OCI-LY1 (cell line): Measurements from ENCODE around the gene BAIAP2.

Experiments used
- EZH2 ChIP-seq: fragments of 200-600 bp; sonication (generic), shearing (Covaris generic); IDR thresholded peaks from 2 replicates; pipeline ENCODE4 v1.8.0; 2017; ENCODE audit warnings: borderline replicate concordance, mixed run types, mild to moderate bottlenecking, antibody characterized with exemption, low read length, moderate library complexity, mixed read lengths
- TF ChIP-seq, protein P1 (sequence below): fragments of 200-600 bp; sonication (generic), shearing (Covaris generic); IDR thresholded peaks from 2 replicates; pipeline ENCODE4 v1.5.1; 2017; ENCODE audit warnings: mild to moderate bottlenecking, antibody characterized with exemption, low read length, moderate library complexity, mixed read lengths

GRCh38 chr17:81114351-81115093 lies 79.6 kb downstream of the BAIAP2 start:
- TF ChIP-seq, protein P1, sequence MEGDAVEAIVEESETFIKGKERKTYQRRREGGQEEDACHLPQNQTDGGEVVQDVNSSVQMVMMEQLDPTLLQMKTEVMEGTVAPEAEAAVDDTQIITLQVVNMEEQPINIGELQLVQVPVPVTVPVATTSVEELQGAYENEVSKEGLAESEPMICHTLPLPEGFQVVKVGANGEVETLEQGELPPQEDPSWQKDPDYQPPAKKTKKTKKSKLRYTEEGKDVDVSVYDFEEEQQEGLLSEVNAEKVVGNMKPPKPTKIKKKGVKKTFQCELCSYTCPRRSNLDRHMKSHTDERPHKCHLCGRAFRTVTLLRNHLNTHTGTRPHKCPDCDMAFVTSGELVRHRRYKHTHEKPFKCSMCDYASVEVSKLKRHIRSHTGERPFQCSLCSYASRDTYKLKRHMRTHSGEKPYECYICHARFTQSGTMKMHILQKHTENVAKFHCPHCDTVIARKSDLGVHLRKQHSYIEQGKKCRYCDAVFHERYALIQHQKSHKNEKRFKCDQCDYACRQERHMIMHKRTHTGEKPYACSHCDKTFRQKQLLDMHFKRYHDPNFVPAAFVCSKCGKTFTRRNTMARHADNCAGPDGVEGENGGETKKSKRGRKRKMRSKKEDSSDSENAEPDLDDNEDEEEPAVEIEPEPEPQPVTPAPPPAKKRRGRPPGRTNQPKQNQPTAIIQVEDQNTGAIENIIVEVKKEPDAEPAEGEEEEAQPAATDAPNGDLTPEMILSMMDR, result no peak
- TF ChIP-seq EZH2, result no peak
